ENCODE measurements around the gene CD4.
A peak's percentile ranks its signal among the peaks of the same experiment; 100 is the strongest.

The CD4 gene

GRCh38 chr12:6765634-6766581 lies 23.4 kb upstream of the CD4 start, which contains the start of gene PTMS:
TSS of gene PTMS (plus strand) at chr12:6766363. CDS start at chr12:6766706, 343 bp downstream.
- peak; percentile 39 for DNase-seq

GRCh38 chr12:6766651-6767349 lies 22.5 kb upstream of the CD4 start:
- no peak for DNase-seq

- no peak for DNase-seq
Measured at GRCh38 chr12:6767353-6768319, 21.7 kb upstream of the CD4 start.

- no peak for DNase-seq
Measured at GRCh38 chr12:6768437-6768914, 20.9 kb upstream of the CD4 start.

GRCh38 chr12:6768990-6769389 lies 20.3 kb upstream of the CD4 start:
- DNase-seq = peak; percentile 52

GRCh38 chr12:6769666-6770065 lies 19.7 kb upstream of the CD4 start:
- no peak for DNase-seq

- no peak for DNase-seq
Measured at GRCh38 chr12:6770094-6770493, 19.2 kb upstream of the CD4 start.

GRCh38 chr12:6770600-6770999 lies 18.7 kb upstream of the CD4 start:
- no peak for DNase-seq

GRCh38 chr12:6771091-6771495 lies 18.2 kb upstream of the CD4 start:
- DNase-seq = no peak

- DNase-seq = no peak
Measured at GRCh38 chr12:6771509-6772330, 17.6 kb upstream of the CD4 start.

- no peak for DNase-seq
Measured at GRCh38 chr12:6772331-6772695, 17.0 kb upstream of the CD4 start, which contains the start of gene LAG3. TSS of gene LAG3 (plus strand) at chr12:6772520. CDS start at chr12:6772853, 333 bp downstream.

- no peak for DNase-seq
Measured at GRCh38 chr12:6772726-6773589, 16.4 kb upstream of the CD4 start.

- DNase-seq = no peak
Measured at GRCh38 chr12:6773590-6774351, 15.6 kb upstream of the CD4 start.

GRCh38 chr12:6774499-6775062 lies 14.7 kb upstream of the CD4 start:
- DNase-seq = no peak

- no peak for DNase-seq
Measured at GRCh38 chr12:6775185-6776174, 13.8 kb upstream of the CD4 start.

- DNase-seq = no peak
Measured at GRCh38 chr12:6777386-6777785, 11.9 kb upstream of the CD4 start.

GRCh38 chr12:6778217-6778573 lies 11.1 kb upstream of the CD4 start:
- peak; percentile 8 for DNase-seq

Data from DMS 273 treated with DMSO at 0.1 percent for 48 hours (cell line).